Subcutaneous preadipocyte (primary cell): ENCODE measurements around the gene PIP. TPM values are rescaled to one million over a fixed set of nuclear protein-coding genes. Genes with fewer than 3 reads are reported as not detected.

Experiments
- total RNA-seq: library from RNA; depleted of rRNA; stranded (reverse); fragments of >200 nt; gene quantifications from 2 replicates; pipeline ENCODE4 v1.2.3, GENCODE V29; 2012

Gene PIP, protein sequence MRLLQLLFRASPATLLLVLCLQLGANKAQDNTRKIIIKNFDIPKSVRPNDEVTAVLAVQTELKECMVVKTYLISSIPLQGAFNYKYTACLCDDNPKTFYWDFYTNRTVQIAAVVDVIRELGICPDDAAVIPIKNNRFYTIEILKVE
- not detected in 2 replicates for total RNA-seq

DNA sequence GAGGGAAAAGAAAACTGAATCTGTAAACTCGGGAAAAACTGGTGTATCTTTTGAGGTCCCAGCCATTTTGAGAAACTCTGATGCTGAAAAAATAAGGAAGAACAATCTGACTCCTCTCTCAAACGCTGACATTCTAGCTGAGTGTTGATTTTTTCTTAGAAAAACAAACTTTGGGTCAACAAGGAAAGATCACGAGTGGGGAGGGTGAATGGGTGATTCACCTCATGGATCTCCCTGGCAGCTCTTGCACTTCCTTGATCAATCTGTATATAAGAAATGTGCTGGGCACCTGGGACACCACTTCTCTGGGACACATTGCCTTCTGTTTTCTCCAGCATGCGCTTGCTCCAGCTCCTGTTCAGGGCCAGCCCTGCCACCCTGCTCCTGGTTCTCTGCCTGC lies at the start of gene PIP:
PIP (plus strand) TSS at position 297 of the 400 bp plus-strand sequence; CDS start at position 337, 40 bp downstream.

DNA sequence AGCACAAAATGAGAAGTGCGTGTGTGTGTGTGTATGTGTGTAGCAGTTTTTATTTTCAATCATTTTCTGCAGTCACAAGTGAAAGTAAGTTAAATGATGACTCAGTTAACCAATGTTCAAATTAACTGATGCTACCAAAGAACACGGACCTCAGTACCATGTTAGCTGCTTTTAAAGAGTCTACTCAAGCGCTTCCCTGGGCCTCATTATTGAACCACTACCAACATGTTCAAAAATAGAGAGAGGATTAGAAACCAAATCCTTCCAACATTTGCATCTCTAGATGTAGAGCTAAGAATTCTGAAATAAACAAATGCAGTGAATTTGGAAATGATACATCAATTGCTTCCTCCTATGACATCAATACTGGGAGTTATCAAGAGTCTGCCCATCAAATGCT lies 51.1 kb downstream of the PIP start, which contains the start of gene TAS2R39:
TAS2R39 (plus strand) TSS at position 396 of the 400 bp plus-strand sequence; CDS start at position 396, 0 bp downstream.

Other genes with a start within 250 kb of the PIP start
- gene TRPV6, start 246.3 kb upstream of the PIP start, total RNA-seq: not detected in 2 replicates
- gene TRPV5, start 198.3 kb upstream of the PIP start, total RNA-seq: not detected in 2 replicates
- not detected in 2 replicates for gene LLCFC1, start 192.6 kb upstream of the PIP start, total RNA-seq
- gene KEL, start 169.7 kb upstream of the PIP start, total RNA-seq: not detected in 2 replicates
- gene OR9A2, start 104.9 kb upstream of the PIP start, total RNA-seq: not detected in 2 replicates
- gene OR6V1, start 79.7 kb upstream of the PIP start, total RNA-seq: not detected in 2 replicates
- not detected in 2 replicates for gene TAS2R39, start 51.3 kb downstream of the PIP start, total RNA-seq
- not detected in 2 replicates for gene TAS2R40, start 90.0 kb downstream of the PIP start, total RNA-seq
- gene GSTK1, start 131.4 kb downstream of the PIP start, total RNA-seq: 60.8 and 77.5 TPM in 2 replicates
- gene TMEM139, start 152.9 kb downstream of the PIP start, total RNA-seq: not detected in 2 replicates
- gene CASP2, start 156.3 kb downstream of the PIP start, total RNA-seq: 9.9 and 12.3 TPM in 2 replicates
- gene CLCN1, start 184.0 kb downstream of the PIP start, total RNA-seq: not detected in 2 replicates
- gene FAM131B, start 230.6 kb downstream of the PIP start, total RNA-seq: 1.6 and 2.6 TPM in 2 replicates
- gene ZYX, start 249.3 kb downstream of the PIP start, total RNA-seq: 52.5 and 67.6 TPM in 2 replicates